Measurements from ENCODE around the gene DYRK3.

DNA sequence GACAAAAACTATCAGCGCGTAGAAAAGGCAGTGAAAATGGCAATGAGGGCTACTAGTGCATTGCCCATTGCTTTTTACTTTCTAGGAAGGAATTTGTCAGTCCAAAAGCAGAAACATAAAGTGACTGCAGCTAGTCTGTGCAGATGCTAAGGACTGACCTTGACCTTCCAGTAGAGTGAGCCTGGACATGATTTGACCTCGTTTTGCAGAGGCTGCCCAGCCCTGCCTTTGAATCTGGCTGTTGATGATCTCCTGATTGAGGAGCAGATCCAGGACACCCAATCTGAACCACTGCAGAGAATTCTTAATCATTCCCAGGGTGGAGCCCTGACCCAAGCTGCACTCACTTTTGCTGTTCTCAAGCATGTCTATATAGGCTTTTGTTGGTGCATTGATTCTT, 21.6 kb downstream of the DYRK3 start:
- TF ChIP-seq, protein P1, sequence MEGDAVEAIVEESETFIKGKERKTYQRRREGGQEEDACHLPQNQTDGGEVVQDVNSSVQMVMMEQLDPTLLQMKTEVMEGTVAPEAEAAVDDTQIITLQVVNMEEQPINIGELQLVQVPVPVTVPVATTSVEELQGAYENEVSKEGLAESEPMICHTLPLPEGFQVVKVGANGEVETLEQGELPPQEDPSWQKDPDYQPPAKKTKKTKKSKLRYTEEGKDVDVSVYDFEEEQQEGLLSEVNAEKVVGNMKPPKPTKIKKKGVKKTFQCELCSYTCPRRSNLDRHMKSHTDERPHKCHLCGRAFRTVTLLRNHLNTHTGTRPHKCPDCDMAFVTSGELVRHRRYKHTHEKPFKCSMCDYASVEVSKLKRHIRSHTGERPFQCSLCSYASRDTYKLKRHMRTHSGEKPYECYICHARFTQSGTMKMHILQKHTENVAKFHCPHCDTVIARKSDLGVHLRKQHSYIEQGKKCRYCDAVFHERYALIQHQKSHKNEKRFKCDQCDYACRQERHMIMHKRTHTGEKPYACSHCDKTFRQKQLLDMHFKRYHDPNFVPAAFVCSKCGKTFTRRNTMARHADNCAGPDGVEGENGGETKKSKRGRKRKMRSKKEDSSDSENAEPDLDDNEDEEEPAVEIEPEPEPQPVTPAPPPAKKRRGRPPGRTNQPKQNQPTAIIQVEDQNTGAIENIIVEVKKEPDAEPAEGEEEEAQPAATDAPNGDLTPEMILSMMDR (IDR thresholded peaks at IDR 0.05; ENCODE audit: borderline replicate concordance, extremely low read depth, low read length, poor library complexity, severe bottlenecking) = no peak
- no peak for TF ChIP-seq EZH2 (IDR thresholded peaks at IDR 0.05; ENCODE audit: borderline replicate concordance, low read depth, low read length, severe bottlenecking)

Measured in DND-41 (cell line).